RWPE2 (cell line): ENCODE results near the gene CENPN.

Source experiments
- ATAC-seq: fragments of 200-7000 bp; cut with Tn5 transposase; 3 replicates; pipeline ENCODE4 v1.9.1; 2021; ENCODE audit warnings: low read depth
- DNase-seq: peaks from one replicate; pipeline ENCODE4 v3.0.0-alpha.2; 2020; ENCODE audit warnings: low spot score
- H3K27ac ChIP-seq: fragments of 450-650 bp; 2 replicates; pipeline ENCODE4 v1.5.1; 2017; ENCODE audit warnings: mild to moderate bottlenecking; ENCODE audit not compliant: poor library complexity, severe bottlenecking
- H3K27me3 ChIP-seq: fragments of 250-450 bp; sonication (Bioruptor Pico); 2 replicates; pipeline ENCODE4 v1.5.1; 2021; ENCODE audit warnings: mild to moderate bottlenecking, moderate library complexity; ENCODE audit not compliant: insufficient read depth, poor library complexity, severe bottlenecking
- H3K36me3 ChIP-seq: fragments of 250-450 bp; sonication (Bioruptor Pico); 2 replicates; pipeline ENCODE4 v1.5.1; 2020; ENCODE audit warnings: low read depth, mild to moderate bottlenecking, moderate library complexity
- H3K4me1 ChIP-seq: fragments of 250-450 bp; sonication (Bioruptor Pico); 2 replicates; pipeline ENCODE4 v1.5.1; 2021; ENCODE audit warnings: mild to moderate bottlenecking, moderate library complexity; ENCODE audit not compliant: insufficient read depth, poor library complexity, severe bottlenecking
- H3K4me3 ChIP-seq: fragments of 250-450 bp; sonication (Bioruptor Pico); 2 replicates; pipeline ENCODE4 v1.5.1; 2021; ENCODE audit warnings: mild to moderate bottlenecking, moderate library complexity; ENCODE audit not compliant: severe bottlenecking
- H3K9me3 ChIP-seq: fragments of 250-450 bp; sonication (Bioruptor Pico); 2 replicates; pipeline ENCODE4 v1.5.1; 2021; ENCODE audit warnings: mild to moderate bottlenecking, moderate library complexity; ENCODE audit not compliant: severe bottlenecking
- TF ChIP-seq, protein P1 (sequence below): fragments of 450-650 bp; IDR thresholded peaks from one replicate; pipeline ENCODE4 v1.5.1; 2017; ENCODE audit warnings: mild to moderate bottlenecking, moderate library complexity; ENCODE audit not compliant: poor library complexity, severe bottlenecking

CENPN gene

GRCh38 chr16:80984124-80984892 is 22.7 kb upstream of the CENPN start:
- H3K27me3 ChIP-seq = no peaks in the 10 kb centered on the region
- H3K36me3 ChIP-seq = peaks cover 21% of the 10 kb centered on the region
- H3K4me1 ChIP-seq = no peaks in the 10 kb centered on the region
- no peak for DNase-seq
- no peak for ATAC-seq
- H3K4me3 ChIP-seq = no peak overlapping the region
- no peaks in the 10 kb centered on the region for H3K9me3 ChIP-seq
- no peak overlapping the region for H3K27ac ChIP-seq
- TF ChIP-seq, protein P1, sequence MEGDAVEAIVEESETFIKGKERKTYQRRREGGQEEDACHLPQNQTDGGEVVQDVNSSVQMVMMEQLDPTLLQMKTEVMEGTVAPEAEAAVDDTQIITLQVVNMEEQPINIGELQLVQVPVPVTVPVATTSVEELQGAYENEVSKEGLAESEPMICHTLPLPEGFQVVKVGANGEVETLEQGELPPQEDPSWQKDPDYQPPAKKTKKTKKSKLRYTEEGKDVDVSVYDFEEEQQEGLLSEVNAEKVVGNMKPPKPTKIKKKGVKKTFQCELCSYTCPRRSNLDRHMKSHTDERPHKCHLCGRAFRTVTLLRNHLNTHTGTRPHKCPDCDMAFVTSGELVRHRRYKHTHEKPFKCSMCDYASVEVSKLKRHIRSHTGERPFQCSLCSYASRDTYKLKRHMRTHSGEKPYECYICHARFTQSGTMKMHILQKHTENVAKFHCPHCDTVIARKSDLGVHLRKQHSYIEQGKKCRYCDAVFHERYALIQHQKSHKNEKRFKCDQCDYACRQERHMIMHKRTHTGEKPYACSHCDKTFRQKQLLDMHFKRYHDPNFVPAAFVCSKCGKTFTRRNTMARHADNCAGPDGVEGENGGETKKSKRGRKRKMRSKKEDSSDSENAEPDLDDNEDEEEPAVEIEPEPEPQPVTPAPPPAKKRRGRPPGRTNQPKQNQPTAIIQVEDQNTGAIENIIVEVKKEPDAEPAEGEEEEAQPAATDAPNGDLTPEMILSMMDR = no peak

- H3K27ac ChIP-seq = no peak overlapping the region
- H3K27me3 ChIP-seq = no peaks in the 10 kb centered on the region
- H3K36me3 ChIP-seq = peaks cover 16% of the 10 kb centered on the region
- TF ChIP-seq, protein P1 = no peak
- no peaks in the 10 kb centered on the region for H3K4me1 ChIP-seq
- DNase-seq = no peak
- no peak for ATAC-seq
- H3K9me3 ChIP-seq = no peaks in the 10 kb centered on the region
- H3K4me3 ChIP-seq = no peak overlapping the region
These were observed 21.4 kb upstream of the CENPN start for GRCh38 chr16:80985611-80986010.

DNA sequence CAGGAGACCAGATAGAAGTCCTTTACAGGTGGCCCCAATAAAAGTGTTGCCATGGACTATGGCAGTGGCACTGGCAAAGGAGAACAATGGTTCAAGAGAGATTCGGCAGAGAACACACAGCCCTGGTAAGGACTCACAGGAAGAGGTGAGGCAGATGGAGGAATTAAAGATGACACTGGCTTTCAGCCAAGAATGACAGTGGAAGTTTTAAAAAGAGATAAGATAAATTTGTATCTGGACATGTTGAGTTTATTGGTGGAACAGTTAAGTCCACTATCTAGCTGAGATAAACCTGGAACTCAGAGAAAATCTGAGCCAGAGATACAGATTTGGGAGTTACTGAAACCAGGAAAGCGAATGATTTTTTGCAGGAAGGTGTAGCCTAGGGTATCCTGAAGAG is 20.5 kb upstream of the CENPN start:
- no peak overlapping the region for H3K4me3 ChIP-seq
- DNase-seq (no peak), ATAC-seq (no peak)
- no peak overlapping the region for H3K27ac ChIP-seq
- no peaks in the 10 kb centered on the region for H3K9me3 ChIP-seq
- TF ChIP-seq, protein P1 = no peak
- peaks cover 8% of the 10 kb centered on the region; the same call in 1 of the 2 replicates for H3K36me3 ChIP-seq
- no peaks in the 10 kb centered on the region for H3K27me3 ChIP-seq
- no peaks in the 10 kb centered on the region for H3K4me1 ChIP-seq

DNA sequence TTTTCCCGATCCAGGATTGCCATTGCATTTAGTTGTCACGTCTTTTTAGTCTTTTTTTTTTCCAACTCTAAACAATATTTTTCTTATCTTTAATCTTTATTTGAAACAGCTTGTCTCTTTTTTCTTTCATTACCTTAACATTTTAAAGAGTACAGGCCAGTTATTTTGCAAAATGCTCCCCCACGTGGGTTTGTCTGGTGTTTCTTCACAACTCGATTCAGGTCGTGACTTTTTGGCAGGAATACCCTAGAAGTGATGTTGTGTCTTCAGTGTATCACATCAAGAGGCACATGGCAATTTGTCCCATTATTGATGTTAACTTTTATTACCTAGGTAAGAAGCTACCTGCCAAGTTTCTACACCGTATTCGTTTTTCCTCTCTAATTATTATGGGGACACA is 18.3 kb upstream of the CENPN start:
- H3K27ac ChIP-seq = no peak overlapping the region
- H3K4me3 ChIP-seq = no peak overlapping the region
- peaks cover 11% of the 10 kb centered on the region for H3K4me1 ChIP-seq
- no peak for DNase-seq
- H3K9me3 ChIP-seq = no peaks in the 10 kb centered on the region
- TF ChIP-seq, protein P1 = no peak
- no peaks in the 10 kb centered on the region for H3K27me3 ChIP-seq
- H3K36me3 ChIP-seq = peaks cover 11% of the 10 kb centered on the region
- ATAC-seq = no peak

- no peak for ATAC-seq
- H3K4me1 ChIP-seq = peaks cover 21% of the 10 kb centered on the region
- no peak overlapping the region for H3K27ac ChIP-seq
- H3K36me3 ChIP-seq = peaks cover 15% of the 10 kb centered on the region
- TF ChIP-seq, protein P1 = no peak
- DNase-seq = no peak
- no peaks in the 10 kb centered on the region for H3K27me3 ChIP-seq
- H3K4me3 ChIP-seq = no peak overlapping the region
- no peaks in the 10 kb centered on the region for H3K9me3 ChIP-seq
These were observed 17.2 kb upstream of the CENPN start for GRCh38 chr16:80989801-80990200.
